Mucosa of rectum (tissue), 2 donors: ENCODE data around the gene SNX3.
"Not testable (repeated sequence)": the region's sequence is repeated elsewhere in the genome, so short reads cannot be mapped to it uniquely, and the experiment has no call there.

Experiments used
- H3K27ac ChIP-seq, 2 donors: one replicate each; pipeline ENCODE4 v1.7.0; 2013; ENCODE audit warnings: inconsistent platforms in 2 of 2, low read depth in 2 of 2, low read length in 2 of 2
- H3K27me3 ChIP-seq, 2 donors: one replicate each; pipeline ENCODE4 v1.7.0; 2013; ENCODE audit warnings: low read length in 2 of 2; ENCODE audit not compliant: control insufficient read depth in 2 of 2, insufficient read depth in 2 of 2
- H3K36me3 ChIP-seq, 2 donors: one replicate each; pipeline ENCODE4 v1.7.0; 2013; ENCODE audit warnings: low read length in 2 of 2; ENCODE audit not compliant: control insufficient read depth in 2 of 2, insufficient read depth in 2 of 2
- H3K4me1 ChIP-seq, 2 donors: one replicate each; pipeline ENCODE4 v1.7.0; 2013; ENCODE audit warnings: low read length in 2 of 2, mild to moderate bottlenecking in 1 of 2; ENCODE audit not compliant: control insufficient read depth in 2 of 2, insufficient read depth in 2 of 2
- H3K4me3 ChIP-seq, 2 donors: one replicate each; pipeline ENCODE4 v1.7.0; 2013; ENCODE audit warnings: low read length in 2 of 2
- H3K9ac ChIP-seq, 2 donors: one replicate each; pipeline ENCODE4 v1.7.0; 2013; ENCODE audit warnings: low read length in 2 of 2, low read depth in 1 of 2, mild to moderate bottlenecking in 1 of 2
- H3K9me3 ChIP-seq, 2 donors: one replicate each; pipeline ENCODE4 v1.7.0; 2013; ENCODE audit warnings: low read length in 2 of 2; ENCODE audit not compliant: control insufficient read depth in 2 of 2
- donor health status: healthy.
- donor health status: Normal muscosa, but diverticular disease.

SNX3 gene

DNA sequence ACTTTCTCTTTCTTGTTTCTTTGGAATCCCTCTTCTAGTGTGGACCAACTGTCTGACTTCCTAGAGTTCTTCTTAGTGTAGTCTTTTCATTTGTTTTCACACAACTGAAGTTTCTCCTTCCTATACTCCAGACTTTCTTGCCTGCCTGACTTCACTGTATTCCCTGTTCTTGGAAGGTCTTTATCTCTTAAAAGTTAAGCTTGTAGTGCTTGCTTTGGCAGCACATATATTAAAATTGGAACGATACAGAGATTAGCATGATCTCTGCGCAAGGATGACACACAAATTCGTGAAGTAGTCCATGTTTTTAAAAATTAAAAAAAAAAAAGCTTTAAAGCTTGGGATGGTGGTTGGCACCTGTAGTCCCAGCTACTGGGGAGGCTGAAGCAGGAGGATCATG is 31.7 kb upstream of the SNX3 start:
- not testable (repeated sequence) for H3K36me3 ChIP-seq, H3K9me3 ChIP-seq, H3K4me1 ChIP-seq, H3K4me3 ChIP-seq, H3K9ac ChIP-seq, H3K27ac ChIP-seq, H3K27me3 ChIP-seq

DNA sequence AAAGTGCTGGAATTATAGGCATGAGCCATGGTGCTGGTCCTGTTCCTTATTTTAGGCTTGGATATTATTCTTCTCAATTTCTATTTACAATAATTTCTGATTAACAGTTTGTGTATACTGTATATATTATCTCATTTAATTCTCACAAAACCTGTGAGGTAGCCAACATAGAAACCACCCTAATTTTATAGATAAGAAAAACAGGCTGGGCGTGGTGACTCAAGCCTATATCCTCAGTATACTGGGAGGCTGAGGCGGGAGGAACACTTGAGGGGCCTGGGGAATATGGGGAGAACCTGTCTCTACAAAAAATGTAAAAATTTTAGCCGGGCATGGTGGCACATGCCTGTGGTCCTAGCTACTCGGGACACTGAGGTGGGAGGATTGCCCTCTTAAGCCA is 30.3 kb upstream of the SNX3 start:
- H3K9me3 ChIP-seq = no peaks in the 10 kb centered on the region
- no peaks in the 10 kb centered on the region for H3K27me3 ChIP-seq
- peaks cover 3% of the 10 kb centered on the region in 2 donors for H3K4me1 ChIP-seq
- H3K4me3 ChIP-seq = no peak overlapping the region
- H3K36me3 ChIP-seq = no peaks in the 10 kb centered on the region
- no peak overlapping the region for H3K27ac ChIP-seq
- H3K9ac ChIP-seq = no peak overlapping the region

DNA sequence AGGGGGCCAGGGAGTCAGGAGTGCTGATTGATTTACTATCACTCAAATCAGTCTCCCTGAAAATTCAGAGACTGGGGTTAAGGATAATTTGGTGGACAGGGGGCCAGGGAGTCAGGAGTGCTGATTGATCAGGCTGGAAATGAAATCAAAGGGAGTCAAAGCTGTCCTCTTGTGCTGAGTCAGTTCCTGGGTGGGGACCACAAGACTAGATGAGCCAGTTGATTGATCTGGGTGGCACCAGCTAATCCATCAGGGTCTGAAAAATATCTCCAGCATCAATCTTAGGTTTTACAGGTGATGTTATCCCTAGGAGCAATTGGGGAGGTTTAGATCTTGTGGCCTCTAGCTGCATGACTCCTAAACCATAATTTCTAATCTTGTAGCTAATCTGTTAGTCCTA is 27.9 kb upstream of the SNX3 start:
- H3K4me1 ChIP-seq = no peaks in the 10 kb centered on the region
- H3K9ac ChIP-seq = no peak overlapping the region
- H3K27ac ChIP-seq = no peak overlapping the region
- no peaks in the 10 kb centered on the region for H3K9me3 ChIP-seq
- H3K4me3 ChIP-seq = no peak overlapping the region
- H3K27me3 ChIP-seq = no peaks in the 10 kb centered on the region
- H3K36me3 ChIP-seq = no peaks in the 10 kb centered on the region

DNA sequence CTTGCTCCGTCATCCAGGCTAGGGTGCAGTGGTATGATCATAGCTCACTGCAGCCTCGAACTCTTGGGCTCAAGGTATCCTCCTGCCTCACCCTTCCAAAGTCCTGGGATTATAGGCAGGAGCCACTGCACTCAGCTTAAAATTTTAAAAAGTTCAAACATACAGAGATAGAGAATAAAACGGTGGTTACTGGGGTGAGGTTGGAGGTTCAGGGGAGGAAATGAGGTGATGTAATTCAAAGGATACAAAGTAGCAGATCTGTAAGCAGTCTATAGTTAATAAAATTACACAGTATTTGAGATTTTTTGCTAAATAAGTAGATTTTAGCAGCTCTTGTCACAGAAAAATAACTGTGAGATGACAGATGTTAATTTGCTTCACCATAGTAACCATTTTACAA is 26.5 kb upstream of the SNX3 start:
- no peaks in the 10 kb centered on the region for H3K27me3 ChIP-seq
- no peaks in the 10 kb centered on the region for H3K36me3 ChIP-seq
- no peaks in the 10 kb centered on the region for H3K4me1 ChIP-seq
- no peak overlapping the region for H3K4me3 ChIP-seq
- no peaks in the 10 kb centered on the region for H3K9me3 ChIP-seq
- H3K27ac ChIP-seq = no peak overlapping the region
- H3K9ac ChIP-seq = no peak overlapping the region

DNA sequence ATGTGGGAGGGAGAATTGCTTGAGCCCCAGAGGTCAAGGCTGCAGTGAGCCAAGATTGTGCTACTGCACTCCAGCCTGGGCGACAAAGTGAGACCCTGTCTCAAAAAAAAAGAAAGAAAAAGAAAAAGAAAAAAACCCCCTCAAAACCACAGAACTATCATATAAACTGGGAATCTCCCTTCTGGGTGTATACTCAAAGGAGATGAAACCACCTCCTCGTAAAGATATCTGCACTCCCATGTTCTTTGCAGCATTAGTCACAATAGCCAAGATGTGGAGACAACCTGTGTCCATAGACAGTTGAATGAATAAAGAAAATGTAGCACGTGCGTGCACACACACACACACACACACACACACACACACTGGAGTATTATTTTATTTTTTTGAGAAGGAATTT is 25.5 kb upstream of the SNX3 start:
- Histone ChIP-seq H3K4me1 (no peaks in the 10 kb centered on the region), H3K9ac (no peak overlapping the region), H3K4me3 (no peak overlapping the region), H3K9me3 (no peaks in the 10 kb centered on the region), H3K36me3 (no peaks in the 10 kb centered on the region), H3K27me3 (no peaks in the 10 kb centered on the region), H3K27ac (no peak overlapping the region)

DNA sequence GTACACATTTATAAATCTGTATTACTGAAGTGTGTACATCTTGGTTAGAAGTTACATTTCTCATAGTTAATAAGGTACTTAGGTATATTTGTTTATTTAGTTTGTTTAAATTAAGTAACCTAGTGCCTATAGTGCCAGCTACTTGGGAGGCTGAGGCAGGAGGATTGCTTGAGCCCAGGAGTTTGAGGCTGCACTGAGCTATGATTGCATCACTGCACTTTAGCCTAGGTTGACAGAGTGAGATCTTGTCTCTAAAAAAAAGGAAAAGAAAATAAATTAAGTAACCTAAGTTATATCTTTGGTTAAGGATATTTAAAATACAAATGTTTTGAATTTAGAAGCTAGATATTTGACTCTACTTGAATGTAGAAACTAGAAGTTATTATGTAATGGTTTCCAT is 24.5 kb upstream of the SNX3 start:
- Histone ChIP-seq H3K4me1 (no peaks in the 10 kb centered on the region), H3K27ac (no peak overlapping the region), H3K36me3 (no peaks in the 10 kb centered on the region), H3K9me3 (no peaks in the 10 kb centered on the region), H3K27me3 (no peaks in the 10 kb centered on the region), H3K4me3 (no peak overlapping the region), H3K9ac (no peak overlapping the region)

DNA sequence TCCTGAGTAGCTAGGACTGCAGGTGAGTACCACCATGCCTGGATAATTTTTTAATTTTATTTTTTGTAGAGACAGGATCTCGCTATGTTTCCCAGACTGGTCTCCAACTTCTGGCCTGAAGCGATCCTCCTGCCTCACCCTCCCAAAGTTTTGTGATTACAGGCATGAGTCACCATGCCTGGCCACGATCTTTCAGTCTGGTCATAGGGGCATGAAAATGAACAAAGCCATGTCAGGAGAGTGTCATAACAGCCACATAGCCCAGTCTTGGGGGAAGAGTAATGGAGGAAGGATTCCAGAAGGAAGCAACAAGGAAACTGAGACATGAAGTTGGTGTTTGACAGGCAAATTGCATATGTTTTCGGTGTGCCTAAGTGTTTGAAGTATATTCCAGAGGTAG is 17.0 kb upstream of the SNX3 start:
- H3K36me3 ChIP-seq = no peaks in the 10 kb centered on the region
- no peak overlapping the region for H3K27ac ChIP-seq
- H3K27me3 ChIP-seq = peaks cover 0 to 2% of the 10 kb centered on the region in 2 donors
- H3K4me3 ChIP-seq = no peak overlapping the region
- H3K9me3 ChIP-seq = no peaks in the 10 kb centered on the region
- no peaks in the 10 kb centered on the region for H3K4me1 ChIP-seq
- no peak overlapping the region for H3K9ac ChIP-seq

DNA sequence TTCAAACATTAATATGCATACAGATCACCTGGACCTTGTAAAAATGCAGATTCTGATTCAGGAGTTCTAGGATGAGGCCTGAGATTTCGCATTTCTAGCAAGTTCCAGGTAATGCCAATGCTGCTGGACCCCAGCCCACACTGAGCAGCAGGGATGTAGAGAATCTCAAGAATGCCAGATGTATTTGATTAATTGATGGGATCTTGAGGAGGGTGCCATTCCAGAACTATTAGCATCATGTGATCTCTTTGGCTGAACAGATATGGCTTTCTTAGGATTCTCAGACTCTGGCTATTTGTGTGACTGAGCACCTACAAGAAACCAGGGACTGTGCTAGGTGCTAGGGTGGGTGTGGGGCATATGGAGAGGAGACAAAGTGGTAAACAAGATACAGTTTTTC is 16.5 kb upstream of the SNX3 start:
- Histone ChIP-seq H3K27ac (no peak overlapping the region), H3K4me1 (no peaks in the 10 kb centered on the region), H3K36me3 (no peaks in the 10 kb centered on the region), H3K9ac (no peak overlapping the region), H3K4me3 (no peak overlapping the region), H3K27me3 (peaks cover 0 to 2% of the 10 kb centered on the region in 2 donors), H3K9me3 (no peaks in the 10 kb centered on the region)

DNA sequence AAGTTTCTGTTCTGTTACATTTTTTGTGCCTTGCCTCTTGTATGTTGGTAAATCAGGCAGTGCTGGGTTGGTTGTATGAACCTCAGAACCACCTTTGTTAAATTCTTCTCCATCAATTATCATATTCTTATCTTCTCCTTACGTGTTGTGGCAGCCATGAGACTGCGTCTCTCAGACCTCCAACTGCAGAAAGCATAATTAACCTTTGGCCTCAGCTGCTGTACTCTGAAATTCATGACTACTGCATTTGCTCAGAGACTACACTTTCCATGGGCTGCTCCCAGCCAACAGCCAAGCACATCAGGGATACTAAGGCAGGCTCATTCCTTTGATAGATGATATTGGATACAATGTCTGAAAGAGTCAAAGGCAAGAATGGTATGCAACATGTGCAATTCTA is 15.1 kb upstream of the SNX3 start:
- H3K27ac ChIP-seq = no peak overlapping the region
- H3K4me1 ChIP-seq = no peaks in the 10 kb centered on the region

DNA sequence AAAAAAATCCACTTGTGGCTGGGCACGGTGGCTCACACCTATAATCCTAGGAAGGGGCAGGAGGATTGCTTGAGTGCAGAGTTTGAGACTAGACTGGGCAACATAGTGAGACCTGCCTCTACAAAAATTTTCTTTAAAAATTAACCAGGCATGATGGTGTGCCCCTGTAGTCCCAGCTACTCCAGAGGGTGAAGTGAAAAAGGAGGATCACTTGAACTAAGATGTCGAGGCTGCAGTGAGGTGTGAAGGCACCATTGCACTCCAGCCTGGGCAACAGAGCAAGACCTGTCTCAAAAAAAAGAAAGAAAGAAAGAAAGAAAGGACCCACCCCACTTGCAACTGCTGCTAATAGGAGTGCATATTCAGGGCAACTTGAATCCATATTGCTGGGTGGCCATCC is 13.7 kb upstream of the SNX3 start:
- H3K27me3 ChIP-seq = peaks cover 0 to 2% of the 10 kb centered on the region in 2 donors
- H3K4me3 ChIP-seq = no peak overlapping the region
- H3K4me1 ChIP-seq = no peaks in the 10 kb centered on the region
- H3K27ac ChIP-seq = no peak overlapping the region
- H3K9ac ChIP-seq = no peak overlapping the region
- H3K36me3 ChIP-seq = no peaks in the 10 kb centered on the region
- no peaks in the 10 kb centered on the region for H3K9me3 ChIP-seq

More for the DNA sequence above, 15.1 kb upstream of the SNX3 start:
- Histone ChIP-seq H3K9me3 (no peaks in the 10 kb centered on the region), H3K9ac (no peak overlapping the region), H3K4me3 (no peak overlapping the region), H3K27me3 (peaks cover 0 to 2% of the 10 kb centered on the region in 2 donors), H3K36me3 (no peaks in the 10 kb centered on the region)

DNA sequence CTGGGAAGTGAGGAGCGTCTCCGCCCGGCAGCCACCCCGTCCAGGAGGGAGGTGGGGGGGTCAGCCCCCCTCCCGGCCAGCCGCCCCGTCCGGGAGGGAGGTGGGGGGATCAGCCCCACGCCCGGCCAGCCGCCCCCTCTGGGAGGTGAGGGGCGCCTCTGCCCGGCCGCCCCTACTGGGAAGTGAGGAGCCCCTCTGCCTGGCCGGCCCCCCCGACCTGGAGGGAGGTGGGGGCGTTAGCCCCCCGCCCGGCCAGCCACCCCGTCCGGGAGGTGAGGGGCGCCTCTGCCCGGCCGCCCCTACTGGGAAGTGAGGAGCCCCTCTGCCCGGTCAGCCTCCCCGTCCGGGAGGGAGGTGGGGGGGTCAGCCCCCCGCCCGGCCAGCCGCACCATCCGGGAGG is 9.1 kb upstream of the SNX3 start:
- not testable (repeated sequence) for H3K27ac ChIP-seq, H3K9ac ChIP-seq, H3K27me3 ChIP-seq, H3K4me3 ChIP-seq, H3K36me3 ChIP-seq, H3K9me3 ChIP-seq, H3K4me1 ChIP-seq
